GM21447 (cell line): ENCODE measurements around the gene CCT3.
"Not testable (repeated sequence)": the region's sequence is repeated elsewhere in the genome, so short reads cannot be mapped to it uniquely, and the experiment has no call there.

ENCODE experiments used
- ATAC-seq: cut with Tn5 transposase; IDR thresholded peaks from one replicate; pipeline ENCODE4 v1.9.1; 2021; ENCODE audit not compliant: unreplicated experiment

Gene CCT3

GRCh38 chr1:156338180-156338976 is at the start of gene CCT3, which contains the start of gene TSACC:
Gene CCT3, minus strand, starts transcription at chr1:156338292. Its CDS starts 108 bp downstream, at chr1:156338184.
Gene TSACC, plus strand, starts transcription at chr1:156338526. Its CDS starts 1,232 bp downstream, at chr1:156339758.
- peak; percentile 94 for ATAC-seq

- ATAC-seq = no peak
These were observed 49.7 kb upstream of the CCT3 start for GRCh38 chr1:156387870-156388173.

GRCh38 chr1:156386949-156387869 is 49.1 kb upstream of the CCT3 start:
- ATAC-seq = no peak

- no peak for ATAC-seq
These were observed 48.2 kb upstream of the CCT3 start for GRCh38 chr1:156386134-156386901.

- ATAC-seq = no peak
These were observed 47.5 kb upstream of the CCT3 start for GRCh38 chr1:156385534-156386031.

GRCh38 chr1:156384658-156385057 is 46.6 kb upstream of the CCT3 start:
- no peak for ATAC-seq

- ATAC-seq = no peak
These were observed 45.9 kb upstream of the CCT3 start for GRCh38 chr1:156384007-156384406.

GRCh38 chr1:156383023-156383422 is 44.9 kb upstream of the CCT3 start:
- ATAC-seq = no peak

GRCh38 chr1:156382561-156382960 is 44.5 kb upstream of the CCT3 start:
- no peak for ATAC-seq

- ATAC-seq = no peak
These were observed 41.5 kb upstream of the CCT3 start for GRCh38 chr1:156379420-156380165.

GRCh38 chr1:156378557-156378956 is 40.5 kb upstream of the CCT3 start:
- no peak for ATAC-seq

GRCh38 chr1:156376958-156377919 is 39.1 kb upstream of the CCT3 start:
- ATAC-seq = no peak

- ATAC-seq = no peak
These were observed 38.1 kb upstream of the CCT3 start for GRCh38 chr1:156376146-156376545.

- no peak for ATAC-seq
These were observed 35.5 kb upstream of the CCT3 start for GRCh38 chr1:156373546-156373945.

- no peak for ATAC-seq
These were observed 34.8 kb upstream of the CCT3 start for GRCh38 chr1:156372876-156373275.

GRCh38 chr1:156372265-156372586 is 34.1 kb upstream of the CCT3 start:
- no peak for ATAC-seq

GRCh38 chr1:156371553-156372264 is 33.6 kb upstream of the CCT3 start:
- ATAC-seq = no peak

GRCh38 chr1:156369685-156370286 is 31.7 kb upstream of the CCT3 start:
- not testable (repeated sequence) for ATAC-seq
